Subcutaneous abdominal adipose tissue (tissue), 5 donors: ENCODE results near the gene BAIAP3.

ENCODE experiments used
- H3K27ac ChIP-seq: one replicate; pipeline ENCODE4 v1.7.0; 2013; ENCODE audit warnings: low read depth, mild to moderate bottlenecking, inconsistent platforms, low read length, moderate library complexity
- H3K27me3 ChIP-seq, 5 donors: one replicate each; pipeline ENCODE4 v1.7.0; 2013; ENCODE audit warnings: low read length in 5 of 5, inconsistent platforms in 1 of 5; ENCODE audit not compliant: control insufficient read depth in 5 of 5, insufficient read depth in 4 of 5
- H3K36me3 ChIP-seq, 5 donors: one replicate each; pipeline ENCODE4 v1.7.0; 2013; ENCODE audit warnings: low read length in 5 of 5; ENCODE audit not compliant: control insufficient read depth in 5 of 5, insufficient read depth in 5 of 5
- H3K4me1 ChIP-seq, 5 donors: one replicate each; pipeline ENCODE4 v1.7.0; 2013; ENCODE audit warnings: low read length in 5 of 5, mild to moderate bottlenecking in 3 of 5, moderate library complexity in 1 of 5; ENCODE audit not compliant: control insufficient read depth in 5 of 5, insufficient read depth in 5 of 5
- H3K4me3 ChIP-seq, 5 donors: one replicate each; pipeline ENCODE4 v1.7.0; 2013; ENCODE audit warnings: low read length in 5 of 5, low read depth in 1 of 5
- H3K9ac ChIP-seq, 5 donors: one replicate each; pipeline ENCODE4 v1.7.0; 2013; ENCODE audit warnings: low read length in 5 of 5, mild to moderate bottlenecking in 4 of 5, moderate library complexity in 3 of 5
- H3K9me3 ChIP-seq, 5 donors: one replicate each; pipeline ENCODE4 v1.7.0; 2013; ENCODE audit warnings: low read length in 5 of 5; ENCODE audit not compliant: control insufficient read depth in 5 of 5
- donor health status: healthy.
- donor health status: healthy.
- donor health status: healthy.
- donor health status: healthy.
- donor health status: healthy.

The BAIAP3 gene

GRCh38 chr16:1345087-1345486 lies 11.6 kb downstream of the BAIAP3 start:
- Histone ChIP-seq H3K9ac (no peak overlapping the region), H3K4me3 (no peak overlapping the region), H3K27me3 (peaks cover 0 to 11% (median 5%) of the 10 kb centered on the region in 5 donors), H3K9me3 (no peaks in the 10 kb centered on the region), H3K4me1 (peaks cover 0 to 19% (median 5%) of the 10 kb centered on the region in 5 donors), H3K36me3 (peaks cover 0 to 39% (median 26%) of the 10 kb centered on the region in 5 donors), H3K27ac (no peak overlapping the region)

- H3K4me1 ChIP-seq, result peaks cover 2 to 26% (median 13%) of the 10 kb centered on the region in 5 donors
- H3K9me3 ChIP-seq, result no peaks in the 10 kb centered on the region
- H3K36me3 ChIP-seq, result peaks cover 0 to 39% (median 29%) of the 10 kb centered on the region in 5 donors
- H3K27ac ChIP-seq, result no peak overlapping the region
- H3K9ac ChIP-seq, result no peak overlapping the region
- H3K27me3 ChIP-seq, result peaks cover 0 to 9% (median 5%) of the 10 kb centered on the region in 5 donors
- H3K4me3 ChIP-seq, result no peak overlapping the region
These were observed 12.4 kb downstream of the BAIAP3 start for GRCh38 chr16:1345651-1346421.

DNA sequence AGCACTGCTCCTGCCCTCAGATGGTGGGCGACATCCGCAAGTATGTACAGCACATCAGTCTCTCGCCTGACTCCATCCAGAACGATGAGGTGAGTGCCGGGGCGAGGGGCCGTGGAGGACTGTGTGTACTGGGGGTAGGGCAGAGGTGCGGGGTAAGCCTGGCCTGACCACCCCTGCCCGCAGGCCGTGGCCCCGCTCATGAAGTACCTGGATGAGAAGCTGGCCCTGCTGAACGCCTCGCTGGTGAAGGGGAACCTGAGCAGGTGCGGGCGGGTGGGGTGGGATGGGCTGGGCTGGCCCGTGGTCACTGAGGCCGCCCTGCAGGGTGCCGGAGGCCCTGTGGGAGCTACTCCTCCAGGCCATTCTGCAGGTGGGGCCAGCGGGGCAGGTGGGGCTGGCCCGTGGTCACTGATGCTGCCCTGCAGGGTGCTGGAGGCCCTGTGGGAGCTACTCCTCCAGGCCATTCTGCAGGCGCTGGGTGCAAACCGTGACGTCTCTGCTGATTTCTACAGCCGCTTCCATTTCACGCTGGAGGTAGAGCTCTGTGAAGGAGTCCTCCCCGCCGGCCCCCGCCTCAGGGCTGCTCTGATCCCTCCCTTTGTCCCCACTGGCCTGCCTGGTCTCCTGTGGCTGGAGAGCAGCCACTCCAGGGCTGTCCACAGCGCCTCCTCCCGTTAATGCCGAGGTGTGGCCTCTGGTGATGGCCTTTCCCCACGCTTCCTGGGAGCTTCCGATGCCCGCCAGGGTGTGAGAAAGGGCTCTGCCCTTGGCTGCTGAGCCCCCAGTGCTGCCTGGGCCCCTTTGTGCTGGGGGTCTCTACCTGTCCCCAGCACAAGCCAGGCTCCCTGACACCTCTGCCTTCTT lies 13.2 kb downstream of the BAIAP3 start:
- Histone ChIP-seq H3K27ac (no peak overlapping the region), H3K27me3 (peaks cover 0 to 9% (median 0%) of the 10 kb centered on the region in 5 donors), H3K4me3 (no peak overlapping the region), H3K4me1 (peaks cover 5 to 31% (median 18%) of the 10 kb centered on the region in 5 donors), H3K36me3 (peaks cover 0 to 36% (median 29%) of the 10 kb centered on the region in 5 donors), H3K9me3 (no peaks in the 10 kb centered on the region), H3K9ac (no peak overlapping the region)

- Histone ChIP-seq H3K36me3 (peaks cover 0 to 33% (median 29%) of the 10 kb centered on the region in 5 donors), H3K27ac (no peak overlapping the region), H3K4me1 (peaks cover 6 to 33% (median 21%) of the 10 kb centered on the region in 5 donors), H3K4me3 (no peak overlapping the region), H3K9ac (no peak overlapping the region), H3K27me3 (peaks cover 0 to 5% (median 0%) of the 10 kb centered on the region in 5 donors), H3K9me3 (no peaks in the 10 kb centered on the region)
These were observed 13.9 kb downstream of the BAIAP3 start for GRCh38 chr16:1347286-1347855.

DNA sequence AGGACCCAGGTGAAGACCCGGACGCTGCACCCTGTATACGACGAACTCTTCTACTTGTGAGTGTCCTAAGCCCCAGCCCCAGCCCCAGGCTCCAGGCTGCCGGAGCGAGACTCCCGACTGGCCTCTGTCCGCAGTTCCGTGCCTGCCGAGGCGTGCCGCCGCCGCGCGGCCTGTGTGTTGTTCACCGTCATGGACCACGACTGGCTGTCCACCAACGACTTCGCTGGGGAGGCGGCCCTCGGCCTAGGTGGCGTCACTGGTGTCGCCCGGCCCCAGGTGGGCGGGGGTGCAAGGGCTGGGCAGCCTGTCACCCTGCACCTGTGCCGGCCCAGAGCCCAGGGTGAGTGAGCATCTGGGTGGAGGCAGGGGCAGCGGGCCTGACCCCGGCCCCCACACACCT lies 14.5 kb downstream of the BAIAP3 start:
- H3K27me3 ChIP-seq, result peaks cover 0 to 3% (median 0%) of the 10 kb centered on the region in 5 donors
- peaks cover 10 to 33% (median 23%) of the 10 kb centered on the region in 5 donors for H3K4me1 ChIP-seq
- no peaks in the 10 kb centered on the region for H3K9me3 ChIP-seq
- H3K9ac ChIP-seq, result no peak overlapping the region
- H3K36me3 ChIP-seq, result peaks cover 0 to 33% (median 29%) of the 10 kb centered on the region in 5 donors
- H3K27ac ChIP-seq, result no peak overlapping the region
- H3K4me3 ChIP-seq, result no peak overlapping the region

DNA sequence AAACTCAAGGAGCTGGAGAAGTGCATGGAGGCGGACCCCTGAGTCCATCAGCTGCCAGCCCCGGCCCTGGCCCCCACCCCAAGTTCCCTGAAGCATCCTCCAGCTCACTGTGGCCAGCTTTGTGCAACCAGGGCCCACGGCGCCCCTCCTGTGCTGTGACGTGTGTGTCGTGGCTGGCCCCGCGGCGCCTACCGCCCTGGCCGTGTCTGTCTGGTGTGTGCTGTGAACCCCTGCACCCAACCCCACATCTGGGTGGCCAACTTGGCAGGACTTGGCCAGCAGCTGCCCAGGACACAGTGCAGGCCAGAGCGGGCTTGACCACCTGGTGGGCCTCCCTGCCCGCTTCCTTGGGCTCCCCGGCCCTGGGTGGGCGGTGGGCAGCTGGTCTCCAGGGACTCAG lies 15.0 kb downstream of the BAIAP3 start:
- no peak overlapping the region for H3K27ac ChIP-seq
- peaks cover 10 to 34% (median 28%) of the 10 kb centered on the region in 5 donors for H3K4me1 ChIP-seq

DNA sequence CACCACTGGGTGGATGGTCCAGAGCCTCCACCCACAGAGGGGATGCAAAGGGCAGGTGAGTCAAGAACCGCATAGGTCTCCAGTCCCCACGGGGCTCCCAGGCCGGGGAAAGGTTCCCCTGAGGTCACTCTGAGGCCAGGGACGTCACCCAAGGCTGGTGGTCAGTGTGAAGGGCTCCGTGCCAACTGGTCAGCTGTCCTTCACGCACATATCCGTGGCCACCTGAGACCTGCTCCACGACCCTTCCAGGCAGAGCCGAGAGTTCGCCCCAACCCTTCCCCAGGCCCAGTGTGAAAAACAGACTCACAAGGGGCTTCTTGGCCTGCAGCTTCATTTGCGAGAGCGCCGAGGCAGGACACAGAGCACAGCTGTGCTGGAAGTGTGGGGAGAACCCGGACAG lies 15.5 kb downstream of the BAIAP3 start:
- H3K36me3 ChIP-seq, result peaks cover 0 to 33% (median 29%) of the 10 kb centered on the region in 5 donors
- H3K4me3 ChIP-seq, result no peak overlapping the region
- no peak overlapping the region for H3K9ac ChIP-seq
- peaks cover 0 to 3% (median 0%) of the 10 kb centered on the region in 5 donors for H3K27me3 ChIP-seq
- no peak overlapping the region for H3K27ac ChIP-seq
- H3K9me3 ChIP-seq, result no peaks in the 10 kb centered on the region
- H3K4me1 ChIP-seq, result peaks cover 10 to 36% (median 33%) of the 10 kb centered on the region in 5 donors

More for the DNA sequence above, 15.0 kb downstream of the BAIAP3 start:
- no peak overlapping the region for H3K9ac ChIP-seq
- no peaks in the 10 kb centered on the region for H3K9me3 ChIP-seq
- no peak overlapping the region for H3K4me3 ChIP-seq
- peaks cover 0 to 33% (median 29%) of the 10 kb centered on the region in 5 donors for H3K36me3 ChIP-seq
- peaks cover 0 to 3% (median 0%) of the 10 kb centered on the region in 5 donors for H3K27me3 ChIP-seq

DNA sequence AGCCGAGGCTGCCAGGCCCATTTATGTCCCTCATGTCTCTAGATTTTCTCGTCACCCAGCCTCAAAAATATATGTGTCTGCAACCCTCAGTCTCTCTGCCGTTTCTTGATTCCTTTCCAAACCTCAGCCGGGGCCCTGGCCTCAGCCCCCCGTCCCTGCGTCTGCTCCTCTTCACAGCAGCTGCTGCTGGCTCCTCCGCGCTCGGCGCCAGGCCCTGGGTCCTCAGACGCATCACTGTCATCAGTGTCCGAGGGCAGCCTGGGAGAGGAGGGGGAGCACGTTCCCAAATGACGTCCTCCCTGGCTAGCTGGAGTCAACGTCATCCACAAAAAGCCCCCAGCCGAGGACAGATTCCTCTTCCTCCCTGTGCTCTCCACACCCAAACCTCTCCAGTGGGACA lies 15.9 kb downstream of the BAIAP3 start:
- H3K27me3 ChIP-seq, result peaks cover 0 to 3% (median 0%) of the 10 kb centered on the region in 5 donors
- no peak overlapping the region for H3K4me3 ChIP-seq
- no peaks in the 10 kb centered on the region for H3K9me3 ChIP-seq
- peaks cover 10 to 36% (median 33%) of the 10 kb centered on the region in 5 donors for H3K4me1 ChIP-seq
- H3K36me3 ChIP-seq, result peaks cover 0 to 33% (median 29%) of the 10 kb centered on the region in 5 donors
- no peak overlapping the region for H3K9ac ChIP-seq
- no peak overlapping the region for H3K27ac ChIP-seq

GRCh38 chr16:1349951-1350350 lies 16.5 kb downstream of the BAIAP3 start:
- H3K36me3 ChIP-seq, result peaks cover 0 to 33% (median 29%) of the 10 kb centered on the region in 5 donors
- H3K9ac ChIP-seq, result no peak overlapping the region
- no peak overlapping the region for H3K4me3 ChIP-seq
- H3K4me1 ChIP-seq, result peaks cover 10 to 36% (median 33%) of the 10 kb centered on the region in 5 donors
- no peak overlapping the region for H3K27ac ChIP-seq
- H3K27me3 ChIP-seq, result peaks cover 0 to 3% (median 0%) of the 10 kb centered on the region in 5 donors
- H3K9me3 ChIP-seq, result no peaks in the 10 kb centered on the region
